K562 (cell line): ENCODE data around the gene WDR70. TPM values are rescaled to one million over a fixed set of nuclear protein-coding genes. Genes with fewer than 3 reads are reported as not detected.

Experiments used
- ATAC-seq: fragments of 200-7000 bp; cut with Tn5 transposase; 3 replicates; pipeline ENCODE4 v1.9.1; 2020; ENCODE audit warnings: moderate library complexity
- BruUV-seq: library from RNA; stranded (reverse); fragments of 400-500 nt; replicated peaks from 2 replicates; lab custom pipeline; 2021; lab: Mats Ljungman, UMichigan
- CTCF ChIA-PET: fragments of 300-600 bp; formaldehyde crosslinking; extraction: SDS; loops from one replicate; lab custom pipeline; 2021; ENCODE audit warnings: low intra/inter-chr PET ratio; lab: Yijun Ruan, JAX
- POLR2A ChIA-PET: fragments of 300-600, 350-650 bp; sonication (Branson Sonifier 250); formaldehyde crosslinking; extraction: SDS; loops from one replicate; lab custom pipeline; 2021; ENCODE audit warnings: antibody characterized with exemption, inconsistent platforms; lab: Yijun Ruan, JAX
- DNase-seq, 4 experiments: peaks; one replicate each; pipeline versions ENCODE4 v3.0.0 to v3.0.0-alpha.2; 2011 to 2018; ENCODE audit warnings: low spot score in 3 of 4, mixed read lengths in 3 of 4; ENCODE audit errors: extremely low read depth in 1 of 4
- FAIRE-seq: peaks from 2 replicates; lab custom pipeline; 2011; peaks lifted over from hg19 to GRCh38; lab: Jason Lieb, UNC
- H2AFZ ChIP-seq: 2 replicates; pipeline ENCODE4 v1.6.0; 2011; ENCODE audit warnings: low read depth, low read length, control low read depth, inconsistent platforms
- H3K27ac ChIP-seq: fragments of 200-600 bp; 3 replicates; pipeline ENCODE4 v1.8.0; 2011; ENCODE audit warnings: low read depth, mild to moderate bottlenecking, control low read depth, inconsistent platforms, low read length, moderate library complexity, mixed read lengths; ENCODE audit errors: extremely low read depth
- H3K27me3 ChIP-seq, 2 experiments: fragments of 300-600 bp in 1 of 2; 2 replicates in 1 of 2; 3 replicates in 1 of 2; pipeline versions ENCODE4 v1.6.0 to v1.8.0; 2011; ENCODE audit warnings: inconsistent platforms in 2 of 2, low read length in 2 of 2, mild to moderate bottlenecking in 1 of 2, mixed read lengths in 1 of 2, moderate library complexity in 1 of 2; ENCODE audit not compliant: control insufficient read depth in 2 of 2, insufficient read depth in 2 of 2
- H3K36me3 ChIP-seq: fragments of 300-600 bp; 3 replicates; pipeline ENCODE4 v1.8.0; 2011; ENCODE audit warnings: mild to moderate bottlenecking, low read length, inconsistent platforms; ENCODE audit not compliant: control insufficient read depth, insufficient read depth
- H3K4me1 ChIP-seq, 2 experiments: fragments of 200-600 bp in 1 of 2; replicated peaks in 1 of 2; 2 replicates in 1 of 2; 3 replicates in 1 of 2; pipeline versions ENCODE4 v1.5.1 to v1.8.0; 2011; ENCODE audit warnings: inconsistent platforms in 2 of 2, low read length in 2 of 2, mild to moderate bottlenecking in 1 of 2, mixed read lengths in 1 of 2, moderate library complexity in 1 of 2; ENCODE audit not compliant: control insufficient read depth in 2 of 2, insufficient read depth in 2 of 2
- H3K4me2 ChIP-seq: 2 replicates; pipeline ENCODE4 v1.6.1; 2011; ENCODE audit warnings: low read length, control low read depth, inconsistent platforms, mixed read lengths; ENCODE audit not compliant: insufficient read depth
- H3K4me3 ChIP-seq: fragments of 200-600 bp; sonication (generic), shearing (Covaris generic); 2 replicates; pipeline ENCODE4 v1.5.1; 2016; ENCODE audit warnings: control low read depth, inconsistent platforms
- H3K79me2 ChIP-seq: fragments of 200-600 bp; 3 replicates; pipeline ENCODE4 v1.8.0; 2011; ENCODE audit warnings: low read length, inconsistent platforms; ENCODE audit not compliant: control insufficient read depth, insufficient read depth
- H3K9ac ChIP-seq, 2 experiments: 2 replicates each; pipeline versions ENCODE4 v1.6.0 to v1.6.1; 2011; ENCODE audit warnings: low read depth in 2 of 2, low read length in 2 of 2, control low read depth in 1 of 2, inconsistent platforms in 1 of 2, mild to moderate bottlenecking in 1 of 2, mixed read lengths in 1 of 2; ENCODE audit not compliant: insufficient read depth in 1 of 2
- H3K9me1 ChIP-seq: one replicate; pipeline ENCODE4 v1.6.0; 2011; ENCODE audit warnings: inconsistent platforms, mild to moderate bottlenecking, low read length, moderate library complexity; ENCODE audit not compliant: control insufficient read depth, insufficient read depth
- H3K9me3 ChIP-seq: replicated peaks from 2 replicates; pipeline ENCODE4 v1.5.1; 2011; ENCODE audit warnings: low read depth, low read length, inconsistent platforms; ENCODE audit not compliant: control insufficient read depth, insufficient read depth
- H4K20me1 ChIP-seq: replicated peaks from 2 replicates; pipeline ENCODE4 v1.6.1; 2011; ENCODE audit warnings: low read length, inconsistent platforms, mixed read lengths; ENCODE audit not compliant: control insufficient read depth, insufficient read depth
- C11orf30 ChIP-seq: fragments of 450-650 bp; IDR thresholded peaks from 2 replicates; pipeline ENCODE4 v1.6.1; 2016; ENCODE audit warnings: low read depth, mild to moderate bottlenecking
- CBX3 ChIP-seq, 2 experiments: IDR thresholded peaks; 1 replicate in 1 of 2; 2 replicates in 1 of 2; pipeline ENCODE4 v1.6.1; 2012; ENCODE audit warnings: inconsistent platforms in 2 of 2, low read length in 2 of 2, borderline replicate concordance in 1 of 2, control low read depth in 1 of 2
- CEBPG ChIP-seq, 3 experiments: fragments of 200-800 bp in 1 of 3; sonication (Bioruptor generic) in 1 of 3; sonication (generic) in 1 of 3; formaldehyde crosslinking in 1 of 3; IDR thresholded peaks in 2 of 3; conservative IDR thresholded peaks in 1 of 3; 2 replicates each; pipeline versions ENCODE4 v1.6.1 to v1.8.0; 2016 to 2022; ENCODE audit warnings: missing compliant biosample characterization in 2 of 3, missing genetic modification characterization in 2 of 3, mild to moderate bottlenecking in 1 of 3, missing genetic modification reagents in 1 of 3
- CTCF ChIP-seq, 3 experiments: IDR thresholded peaks in 2 of 3; conservative IDR thresholded peaks in 1 of 3; 2 replicates each; pipeline ENCODE4 v1.5.1; 2011 to 2012; ENCODE audit warnings: low read length in 3 of 3, mild to moderate bottlenecking in 3 of 3, control low read depth in 2 of 3, improper control_type of control experiment in 1 of 3, inconsistent platforms in 1 of 3, low read depth in 1 of 3, mixed read lengths in 1 of 3, moderate library complexity in 1 of 3; ENCODE audit not compliant: insufficient read depth in 2 of 3
- POLR3A ChIP-seq: IDR thresholded peaks from 2 replicates; pipeline ENCODE4 v1.6.1; 2011; ENCODE audit warnings: borderline replicate concordance, mild to moderate bottlenecking, moderate library complexity; ENCODE audit not compliant: insufficient read length, insufficient read depth; ENCODE audit errors: extremely low read depth
- RAD21 ChIP-seq, 2 experiments: fragments of 250-450 bp in 1 of 2; fragments of 450-650 bp in 1 of 2; sonication (Bioruptor Pico) in 1 of 2; formaldehyde crosslinking in 1 of 2; IDR thresholded peaks in 1 of 2; conservative IDR thresholded peaks in 1 of 2; 2 replicates each; pipeline versions ENCODE4 v1.4.0 to v1.8.0; 2020 to 2022; ENCODE audit warnings: mild to moderate bottlenecking in 2 of 2, moderate library complexity in 1 of 2
- REST ChIP-seq, 2 experiments: fragments of 450-650 bp; formaldehyde crosslinking in 1 of 2; IDR thresholded peaks; 2 replicates each; pipeline versions ENCODE4 v1.4.0 to v1.6.1; 2014 to 2020; ENCODE audit warnings: mild to moderate bottlenecking in 2 of 2, borderline replicate concordance in 1 of 2, low read depth in 1 of 2
- ZNF212 ChIP-seq: fragments of 450-650 bp; formaldehyde crosslinking; IDR thresholded peaks from 2 replicates; pipeline ENCODE4 v1.4.0; 2020; ENCODE audit warnings: mild to moderate bottlenecking
- ZNF780A ChIP-seq: fragments of 250-450 bp; sonication (Bioruptor Pico); IDR thresholded peaks from 2 replicates; pipeline ENCODE4 v1.5.0; 2021; ENCODE audit warnings: mild to moderate bottlenecking
- WGBS: fragments of 100-300 bp; shearing (Covaris generic); methylation state at CpG from one replicate; pipeline ENCODE4 v1.1.6; 2016; ENCODE audit warnings: low coverage, mixed read lengths; ENCODE audit not compliant: insufficient coverage; ENCODE audit errors: missing lambda C conversion rate; 5-methylcytosine and 5-hydroxymethylcytosine counted together
- in situ Hi-C: fragments of 300-500 bp; cut with MboI; formaldehyde crosslinking; loops from 4 replicates; pipeline ENCODE4 v1.15.0; 2018; ENCODE audit warnings: inconsistent platforms, mixed read lengths
- intact Hi-C: fragments of 100-400 bp; cut with micrococcal nuclease; formaldehyde crosslinking; loops from 2 replicates; pipeline ENCODE4 v1.14.2; 2022
- polyA plus RNA-seq, 8 experiments: library from polyadenylated mRNA; depleted of rRNA in 4 of 8; stranded (reverse) in 5 of 8; unstranded in 3 of 8; fragments of >200 nt; fragmentation: Nextera tagmentation in 2 of 8; fragmentation: Illumina TruSeq in 1 of 8; extraction: Ambion mirVana in 2 of 8; extraction: Trizol in 1 of 8; gene quantifications; 2 replicates each; pipeline versions ENCODE4 v1.2.1 to v1.2.3, GENCODE V29; 2011 to 2014; ENCODE audit warnings: inconsistent platforms in 1 of 8, missing spikeins in 1 of 8
- total RNA-seq, 7 experiments: library from RNA; depleted of rRNA in 6 of 7; stranded (reverse); fragments of >200 nt in 6 of 7; fragmentation: Illumina TruSeq in 2 of 7; extraction: Trizol in 2 of 7; gene quantifications; 2 replicates each; pipeline versions ENCODE4 v1.2.1 to v1.2.3, GENCODE V29; 2011 to 2021; ENCODE audit warnings: low replicate concordance in 1 of 7

The WDR70 gene
- total and polyA plus RNA-seq, 9 of the 15 experiments (the other 6 are each of a cell fraction or from before 2014, with no cell fraction given): 16.8 to 46.6 (median 38.8) TPM

GRCh38 chr5:37554405-37554739 is 175.3 kb downstream of the WDR70 start (continued):
- TF ChIP-seq CEBPG (CRISPR knock-in tag; IDR thresholded peaks at IDR 0.05) (0 out of 2 replicates have a peak, but pooled peaks have one; percentile 2), CEBPG (tag; conservative IDR thresholded peaks at IDR 0.05 in 1 of 2, IDR thresholded peaks at IDR 0.05 in 1 of 2) (no peak), ZNF780A (CRISPR knock-in tag) (no peak), CBX3 (IDR thresholded peaks at IDR 0.05; ENCODE audit: borderline replicate concordance in 1 of 2, low read length in 2 of 2) (peak in 1 of 2 experiments; percentile 71; a peak in 2 of 3 replicates), C11orf30 (no peak)

- Histone ChIP-seq H4K20me1 (no peaks in the 10 kb centered on the region), H3K4me3 (no peak overlapping the region), H3K36me3 (no peaks in the 10 kb centered on the region), H3K79me2 (peaks cover 7% of the 10 kb centered on the region; the same call in 1 of the 3 replicates), H3K27me3 (no peaks in the 10 kb centered on the region), H3K9me3 (peaks cover 10% of the 10 kb centered on the region), H3K27ac (no peak overlapping the region), H3K9me1 (no peaks in the 10 kb centered on the region), H3K4me1 (peaks cover 0 to 22% of the 10 kb centered on the region in 2 experiments; a peak in 4 of 5 replicates), H3K9ac (no peak overlapping the region), H3K4me2 (no peak overlapping the region), H2AFZ (no peak overlapping the region)
- in situ Hi-C loops (no loop called here), intact Hi-C loops (loop anchor here (2.0 kb wide), 1 partner anchor 142 kb away; no protein-coding TSS in a partner anchor)
- WGBS: 88% methylated on average over 1 of the region's 1 CpG
- peak; percentile 18 to 48 (median 23) for DNase-seq
- no peak for FAIRE-seq
- ChIA-PET CTCF (interaction anchor here (0.6 to 1.0 kb wide), 2 partner anchors 12 to 142 kb away, joined by 3 read pairs; no protein-coding TSS in a partner anchor), POLR2A (interaction anchor here (0.5 to 4.3 kb wide), 2 partner anchors 11 to 95 kb away, joined by 3 to 15 read pairs; no protein-coding TSS in a partner anchor)
- BruUV-seq: no TSS peak
- no peak for ATAC-seq
- TF ChIP-seq CTCF (IDR thresholded peaks at IDR 0.05 in 2 of 3, conservative IDR thresholded peaks at IDR 0.05 in 1 of 3; ENCODE audit: insufficient read depth in 2 of 3, low read depth in 1 of 3, low read length in 3 of 3): peak; percentile 50 to 54 (median 51)
- TF ChIP-seq REST (IDR thresholded peaks at IDR 0.05; ENCODE audit: borderline replicate concordance): peak; percentile 22; the same call in 1 of the 2 replicates
- TF ChIP-seq REST (CRISPR knock-in tag; IDR thresholded peaks at IDR 0.05; ENCODE audit: low read depth): no peak
- TF ChIP-seq POLR3A: no peak
- TF ChIP-seq RAD21 (CRISPR knock-in tag; conservative IDR thresholded peaks at IDR 0.05 in 1 of 2, IDR thresholded peaks at IDR 0.05 in 1 of 2): peak; percentile 40 to 60
- TF ChIP-seq ZNF212: no peak
Measured at GRCh38 chr5:37554938-37555337, 175.8 kb downstream of the WDR70 start.
